Hematopoietic multipotent progenitor cell treated with erythropoietin and hydrocortisone succinate and interleukin-3 and kit ligand, for 6 days (in vitro differentiated cells): Measurements from ENCODE around the gene CAPN3.

Experiments
- DNase-seq: peaks from one replicate; pipeline ENCODE4 v3.0.0-alpha.2; 2015

Gene CAPN3

GRCh38 chr15:42401544-42402454, 42.5 kb downstream of the CAPN3 start:
- DNase-seq: no peak

GRCh38 chr15:42402455-42403205, 43.3 kb downstream of the CAPN3 start:
- DNase-seq: no peak

DNA sequence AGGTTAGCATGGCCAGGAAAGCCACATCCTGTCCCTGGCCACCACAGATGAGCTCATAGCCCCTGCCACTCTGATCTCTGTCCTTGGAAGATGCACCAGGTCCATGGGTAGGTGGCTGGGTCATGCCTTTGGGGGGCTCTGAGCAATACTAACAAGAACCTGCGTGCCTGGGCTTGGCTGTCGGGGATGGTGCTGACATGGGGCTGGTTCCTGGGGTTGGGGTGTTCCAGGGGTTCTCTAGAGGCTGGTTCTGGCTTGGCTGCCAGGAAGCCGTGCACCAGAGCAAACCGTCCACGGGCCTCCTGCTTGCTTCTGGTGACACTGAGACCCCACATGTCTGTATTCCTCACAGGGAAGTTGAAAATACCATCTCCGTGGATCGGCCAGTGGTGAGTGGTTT, 44.1 kb downstream of the CAPN3 start:
- no peak for DNase-seq

DNA sequence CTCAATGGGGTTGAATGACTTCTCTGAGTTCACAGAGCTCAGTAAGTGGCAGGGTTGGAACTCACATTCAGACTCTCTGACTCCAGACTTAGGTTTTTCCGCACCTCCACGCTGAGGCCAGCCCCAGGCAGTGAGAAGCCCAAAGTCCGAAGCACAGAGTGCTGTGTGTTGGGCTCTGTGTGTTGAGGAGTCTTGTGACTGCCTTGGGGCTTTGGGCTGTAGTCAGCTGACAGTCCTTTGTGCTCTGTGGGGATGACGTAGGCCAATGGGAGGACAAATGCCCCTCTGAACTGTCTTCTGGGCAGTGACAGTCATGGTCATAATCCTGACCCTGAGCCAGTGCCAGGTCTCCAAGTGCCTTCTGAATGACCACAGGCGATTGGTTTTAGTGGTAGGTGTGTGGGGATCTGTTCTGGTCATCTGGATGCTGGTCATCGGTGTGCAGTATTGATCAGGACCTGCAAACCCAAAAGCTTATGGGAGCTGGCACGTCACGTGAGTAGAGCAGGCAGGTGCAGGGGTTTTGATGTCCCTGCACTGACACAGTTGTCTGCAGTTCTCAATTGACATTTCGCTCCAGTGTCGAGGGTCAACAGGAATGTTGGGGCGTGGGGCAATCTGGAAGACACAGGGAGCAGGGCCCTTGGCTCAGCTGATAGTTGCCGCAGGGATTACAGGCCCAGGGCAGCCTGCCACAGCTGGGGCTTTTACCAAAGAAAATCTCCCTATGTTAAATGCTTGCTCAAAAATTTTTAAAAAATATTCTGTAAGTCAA, 45.3 kb downstream of the CAPN3 start:
- DNase-seq: no peak

- no peak for DNase-seq
Measured at GRCh38 chr15:42405863-42406482, 46.7 kb downstream of the CAPN3 start.

- DNase-seq: no peak
Measured at GRCh38 chr15:42408178-42408577, 48.9 kb downstream of the CAPN3 start.

- DNase-seq: no peak
Measured at GRCh38 chr15:42409011-42409410, 49.7 kb downstream of the CAPN3 start.

DNA sequence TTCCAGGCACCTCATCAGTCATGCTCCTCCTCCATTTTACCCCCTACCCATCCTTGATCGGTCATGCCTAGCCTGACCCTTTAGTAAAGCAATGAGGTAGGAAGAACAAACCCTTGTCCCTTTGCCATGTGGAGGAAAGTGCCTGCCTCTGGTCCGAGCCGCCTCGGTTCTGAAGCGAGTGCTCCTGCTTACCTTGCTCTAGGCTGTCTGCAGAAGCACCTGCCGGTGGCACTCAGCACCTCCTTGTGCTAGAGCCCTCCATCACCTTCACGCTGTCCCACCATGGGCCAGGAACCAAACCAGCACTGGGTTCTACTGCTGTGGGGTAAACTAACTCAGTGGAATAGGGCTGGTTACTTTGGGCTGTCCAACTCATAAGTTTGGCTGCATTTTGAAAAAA, 52.6 kb downstream of the CAPN3 start:
- no peak for DNase-seq

GRCh38 chr15:42413920-42414319, 54.6 kb downstream of the CAPN3 start:
- DNase-seq: no peak

DNA sequence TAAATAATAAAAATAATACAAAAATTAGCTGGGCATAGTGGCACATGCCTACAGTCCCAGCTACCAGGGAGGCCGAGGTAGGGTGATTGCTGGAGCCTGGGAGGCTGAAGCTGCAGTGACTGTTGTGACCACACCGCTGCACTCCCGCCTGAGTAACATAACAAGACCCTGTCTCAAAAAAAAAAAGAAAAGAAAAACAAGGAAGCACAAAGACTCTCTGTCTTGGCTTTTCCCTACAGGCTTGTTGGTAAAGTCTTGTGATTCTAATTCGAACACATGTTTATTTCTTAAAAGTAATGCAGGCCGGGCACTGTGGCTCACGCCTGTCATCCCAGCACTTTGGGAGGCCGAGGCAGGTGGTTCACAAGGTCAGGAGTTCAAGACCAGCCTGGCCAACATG, 60.1 kb downstream of the CAPN3 start:
- DNase-seq: no peak

DNA sequence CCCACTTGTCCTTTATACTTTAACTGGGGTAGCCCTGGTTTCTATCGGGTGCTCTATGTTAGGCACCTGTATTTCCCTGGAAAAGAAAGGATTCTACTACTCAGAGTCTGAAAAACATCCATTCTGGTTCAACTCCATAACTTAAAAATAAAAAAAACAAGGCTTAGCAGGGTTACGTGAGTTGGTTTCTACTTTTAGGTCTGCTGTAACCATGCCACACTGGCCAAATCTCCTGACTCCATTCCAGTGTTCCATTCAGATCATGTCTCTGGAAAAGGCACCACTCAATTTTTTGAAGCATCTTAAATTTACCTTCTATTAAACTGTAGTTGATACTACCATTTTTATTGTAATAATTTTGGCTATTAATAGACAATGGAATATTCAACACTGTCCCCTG, 62.1 kb downstream of the CAPN3 start:
- DNase-seq: no peak

GRCh38 chr15:42427429-42428223, 68.3 kb downstream of the CAPN3 start:
- DNase-seq: no peak

DNA sequence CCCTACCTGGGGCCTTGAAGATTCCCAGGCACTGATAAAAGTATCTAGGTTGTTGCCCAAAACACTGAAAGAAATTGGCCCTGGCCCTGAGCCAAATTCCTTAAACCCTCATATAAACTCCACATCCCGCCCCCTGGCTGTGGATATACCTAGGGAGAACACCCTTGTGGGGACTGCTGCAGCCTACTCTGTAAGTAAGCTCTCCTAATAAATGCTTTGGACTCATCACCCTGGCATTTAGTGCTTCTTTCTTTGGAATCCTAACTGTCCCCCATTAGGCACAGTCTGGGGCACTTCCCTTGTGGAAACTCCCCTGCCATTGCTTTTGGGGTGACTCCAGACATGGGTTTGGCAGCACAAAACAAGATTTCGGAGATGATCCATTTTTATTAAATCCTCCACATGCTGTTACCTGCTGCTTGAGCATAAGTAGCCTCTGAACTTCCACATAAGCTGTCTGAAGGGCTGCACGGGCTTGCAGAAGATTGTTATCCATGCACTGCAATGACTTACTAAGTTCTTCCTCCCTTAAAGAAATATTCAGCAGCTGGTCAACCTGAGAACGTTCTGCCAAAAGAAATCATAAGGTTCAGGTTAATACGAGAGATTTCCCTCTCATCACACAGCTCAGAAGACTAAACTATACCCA, 85.2 kb downstream of the CAPN3 start:
- no peak for DNase-seq

- DNase-seq: no peak
Measured at GRCh38 chr15:42445551-42445950, 86.2 kb downstream of the CAPN3 start.

GRCh38 chr15:42447599-42447998, 88.3 kb downstream of the CAPN3 start:
- no peak for DNase-seq

GRCh38 chr15:42448281-42448680, 89.0 kb downstream of the CAPN3 start:
- no peak for DNase-seq

DNA sequence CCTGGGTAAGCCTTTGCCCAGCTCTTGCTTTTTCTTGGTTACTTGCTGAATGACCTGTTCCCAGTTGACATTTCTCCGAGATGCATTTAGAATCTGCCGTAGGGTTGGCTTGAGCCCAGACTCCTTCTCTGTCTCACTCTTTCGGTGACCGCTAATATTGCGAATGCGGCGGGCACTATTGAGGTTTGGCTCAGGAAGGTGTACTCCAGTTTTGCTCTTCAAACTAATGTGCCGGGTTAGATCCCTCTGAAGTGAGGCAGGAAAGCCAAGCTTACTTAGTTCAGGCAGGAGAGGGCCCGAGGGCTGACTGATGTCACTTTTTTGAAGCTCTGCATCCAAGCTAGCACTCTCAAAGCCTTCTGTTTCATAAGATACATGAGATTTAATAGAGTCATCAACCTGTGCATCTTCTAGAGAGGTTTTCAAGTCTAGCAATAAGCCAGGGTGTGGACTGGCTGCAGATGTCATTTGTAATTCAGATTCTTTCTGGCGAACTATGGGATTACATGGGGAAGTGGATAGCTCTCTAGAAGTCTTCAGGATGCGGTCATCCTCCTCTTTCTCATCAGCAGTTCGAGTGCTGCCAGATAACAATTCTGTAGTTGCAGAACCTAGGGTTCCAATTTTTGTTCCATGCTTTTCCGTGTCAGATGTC, 90.6 kb downstream of the CAPN3 start:
- no peak for DNase-seq

DNA sequence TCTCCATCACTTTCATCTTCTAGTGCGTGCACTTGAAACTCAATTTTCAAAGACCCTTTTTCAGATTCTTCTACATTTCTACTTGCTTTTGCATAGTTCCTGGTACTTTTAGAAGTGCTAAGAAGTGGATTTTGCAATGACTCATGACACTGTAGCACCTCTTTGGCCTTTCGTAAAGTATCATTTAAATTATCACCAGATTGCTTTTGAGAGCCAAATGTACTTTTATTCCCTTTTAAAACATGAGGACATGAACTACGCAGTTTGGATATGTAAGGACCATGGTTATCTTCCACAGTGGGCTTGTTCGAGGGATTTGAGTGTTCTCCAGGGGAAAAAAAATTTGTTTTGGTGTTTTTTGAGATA, 91.1 kb downstream of the CAPN3 start:
- DNase-seq: no peak

DNA sequence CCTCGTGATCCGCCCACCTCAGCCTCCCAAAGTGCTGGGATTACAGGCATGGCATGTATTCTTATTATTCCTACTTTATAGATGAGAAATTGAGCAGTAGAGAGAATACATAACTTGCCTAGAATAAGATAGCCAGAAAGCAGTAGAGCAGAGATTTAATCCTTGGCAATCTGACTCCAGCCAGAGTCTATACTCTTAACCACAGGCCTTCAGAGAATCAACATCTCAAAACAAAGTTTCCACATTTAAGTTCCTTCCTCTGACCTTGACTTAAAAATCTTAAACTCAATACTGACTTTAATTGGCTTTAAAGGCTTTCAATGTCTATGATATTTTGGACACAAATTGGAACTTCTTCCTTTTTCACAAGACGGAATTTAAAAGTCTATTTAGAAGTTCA, 94.5 kb downstream of the CAPN3 start:
- DNase-seq: no peak

DNA sequence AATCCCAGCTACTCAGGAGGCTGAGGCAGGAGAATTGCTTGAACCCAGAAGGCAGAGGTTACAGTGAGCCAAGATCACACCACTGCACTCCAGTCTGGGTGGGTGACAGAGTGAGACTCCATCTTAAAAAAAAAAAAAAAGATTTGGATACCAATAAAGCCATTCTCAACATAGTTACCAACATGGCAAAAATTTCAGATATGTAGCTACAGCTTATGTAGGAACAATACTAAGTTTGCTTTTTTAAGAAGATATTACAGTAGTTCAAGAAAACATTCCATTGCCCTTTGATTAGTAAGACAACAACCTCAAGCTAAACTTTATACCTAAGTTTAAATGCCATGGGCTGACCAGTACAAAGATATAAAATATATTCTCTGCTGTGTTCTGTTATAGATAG, 97.2 kb downstream of the CAPN3 start:
- no peak for DNase-seq

- DNase-seq: no peak
Measured at GRCh38 chr15:42456971-42457370, 97.7 kb downstream of the CAPN3 start.
